HepG2 (cell line): ENCODE results near the gene PDE4D.

Experiments used
- BHLHE40 ChIP-seq: IDR thresholded peaks from 2 replicates; pipeline ENCODE4 v1.6.1; 2011; ENCODE audit warnings: low read length, improper control_type of control experiment
- FOXP1 ChIP-seq, 2 experiments: fragments of 450-650 bp in 1 of 2; IDR thresholded peaks; 2 replicates each; pipeline ENCODE4 v1.6.1; 2017 to 2018; ENCODE audit warnings: antibody characterized with exemption in 1 of 2
- GTF3A ChIP-seq: sonication (generic); formaldehyde crosslinking; conservative IDR thresholded peaks from 2 replicates; pipeline ENCODE4 v1.4.0; 2020; ENCODE audit warnings: mild to moderate bottlenecking, missing genetic modification reagents
- HNRNPH1 ChIP-seq: fragments of 200-400 bp; formaldehyde crosslinking; optimal IDR thresholded peaks from 2 replicates; pipeline ENCODE3; 2017; ENCODE audit warnings: mild to moderate bottlenecking, low read depth, low read length
- REST ChIP-seq, 2 experiments: IDR thresholded peaks; 2 replicates each; pipeline ENCODE4 v1.6.1; 2011 to 2012; ENCODE audit warnings: low read length in 2 of 2, borderline replicate concordance in 1 of 2, low read depth in 1 of 2, mild to moderate bottlenecking in 1 of 2, moderate library complexity in 1 of 2
- REXO4 ChIP-seq: sonication (generic); formaldehyde crosslinking; IDR thresholded peaks from 2 replicates; pipeline ENCODE4 v1.8.0; 2022; ENCODE audit warnings: missing genetic modification reagents, mild to moderate bottlenecking, borderline replicate concordance
- ZBTB21 ChIP-seq: sonication (generic); formaldehyde crosslinking; IDR thresholded peaks from 2 replicates; pipeline ENCODE4 v1.4.0; 2020; ENCODE audit warnings: missing genetic modification reagents
- ZC3H13 ChIP-seq: sonication (generic); formaldehyde crosslinking; IDR thresholded peaks from 2 replicates; pipeline ENCODE4 v1.8.1; 2023; ENCODE audit warnings: mild to moderate bottlenecking, missing genetic modification reagents, moderate library complexity
- ZNF383 ChIP-seq: sonication (generic); formaldehyde crosslinking; IDR thresholded peaks from 2 replicates; pipeline ENCODE4 v1.4.0; 2020; ENCODE audit warnings: missing genetic modification reagents, mild to moderate bottlenecking, borderline replicate concordance
- ZNF549 ChIP-seq: sonication (generic); formaldehyde crosslinking; IDR thresholded peaks from 2 replicates; pipeline ENCODE4 v1.5.0; 2020; ENCODE audit warnings: missing genetic modification reagents
- ZNF557 ChIP-seq: sonication (generic); formaldehyde crosslinking; IDR thresholded peaks from 2 replicates; pipeline ENCODE4 v1.4.0; 2020; ENCODE audit warnings: missing genetic modification reagents
- ZNF772 ChIP-seq: sonication (generic); formaldehyde crosslinking; IDR thresholded peaks from 2 replicates; pipeline ENCODE4 v1.5.0; 2020; ENCODE audit warnings: mild to moderate bottlenecking, missing genetic modification reagents
- ZNF879 ChIP-seq: sonication (generic); formaldehyde crosslinking; IDR thresholded peaks from 2 replicates; pipeline ENCODE4 v1.8.1; 2023; ENCODE audit warnings: missing genetic modification reagents
- TF ChIP-seq, protein P1 (sequence below): sonication (generic); formaldehyde crosslinking; IDR thresholded peaks from 2 replicates; pipeline ENCODE4 v1.4.0; 2020; ENCODE audit warnings: missing genetic modification reagents, mild to moderate bottlenecking, borderline replicate concordance

- no peak for TF ChIP-seq REXO4
- no peak for TF ChIP-seq HNRNPH1
- TF ChIP-seq BHLHE40, result no peak
- no peak for TF ChIP-seq ZNF772
- TF ChIP-seq GTF3A, result no peak
- no peak for TF ChIP-seq FOXP1 (IDR thresholded peaks at IDR 0.05)
- TF ChIP-seq FOXP1 (CRISPR knock-in tag; IDR thresholded peaks at IDR 0.05), result no peak
- TF ChIP-seq ZNF879 (CRISPR knock-in tag), result no peak
- TF ChIP-seq, protein P1, sequence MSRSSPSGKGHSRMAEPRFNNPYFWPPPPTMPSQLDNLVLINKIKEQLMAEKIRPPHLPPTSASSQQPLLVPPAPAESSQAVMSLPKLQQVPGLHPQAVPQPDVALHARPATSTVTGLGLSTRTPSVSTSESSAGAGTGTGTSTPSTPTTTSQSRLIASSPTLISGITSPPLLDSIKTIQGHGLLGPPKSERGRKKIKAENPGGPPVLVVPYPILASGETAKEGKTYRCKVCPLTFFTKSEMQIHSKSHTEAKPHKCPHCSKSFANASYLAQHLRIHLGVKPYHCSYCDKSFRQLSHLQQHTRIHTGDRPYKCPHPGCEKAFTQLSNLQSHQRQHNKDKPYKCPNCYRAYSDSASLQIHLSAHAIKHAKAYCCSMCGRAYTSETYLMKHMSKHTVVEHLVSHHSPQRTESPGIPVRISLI, result no peak
- no peak for TF ChIP-seq ZNF557 (CRISPR knock-in tag)
- TF ChIP-seq ZNF549 (CRISPR knock-in tag), result no peak
- no peak for TF ChIP-seq REST (IDR thresholded peaks at IDR 0.05; ENCODE audit: borderline replicate concordance in 1 of 2, low read depth in 1 of 2, low read length in 2 of 2)
- TF ChIP-seq ZC3H13 (CRISPR knock-in tag), result no peak
- no peak for TF ChIP-seq ZBTB21 (CRISPR knock-in tag)
- TF ChIP-seq ZNF383 (CRISPR knock-in tag), result no peak
These were observed 639.9 kb downstream of the PDE4D start for GRCh38 chr5:59253625-59254024.
